WTC11 (cell line): ENCODE measurements around the gene ROBO1. TPM values are rescaled to one million over a fixed set of nuclear protein-coding genes. Genes with fewer than 3 reads are reported as not detected.
A peak's percentile ranks its signal among the peaks of the same experiment; 100 is the strongest.

ENCODE experiments used
- ATAC-seq: fragments of 200-7000 bp; cut with Tn5 transposase; 2 replicates; pipeline ENCODE4 v1.10.0; 2021; ENCODE audit warnings: mild to moderate bottlenecking, moderate library complexity
- CTCF ChIA-PET: fragments of 300-600 bp; sonication (Branson Sonifier 250); formaldehyde crosslinking; loops from one replicate; lab custom pipeline; 2021; ENCODE audit warnings: antibody characterized with exemption; lab: Charles Lee
- POLR2A ChIA-PET: fragments of 350-600 bp; sonication (Branson Sonifier 250); formaldehyde crosslinking; loops from one replicate; lab custom pipeline; 2021; ENCODE audit warnings: antibody characterized with exemption; lab: Charles Lee
- DNase-seq: peaks from one replicate; pipeline ENCODE4 v3.0.0; 2021; ENCODE audit warnings: low spot score
- H3K27ac Mint-ChIP-seq: 2 replicates; pipeline ENCODE4 v1.8.0; 2021; ENCODE audit warnings: mixed read lengths
- H3K27me3 Mint-ChIP-seq: 2 replicates; pipeline ENCODE4 v1.8.0; 2021; ENCODE audit warnings: low read depth, mild to moderate bottlenecking, moderate library complexity, mixed read lengths
- H3K36me3 Mint-ChIP-seq: 2 replicates; pipeline ENCODE4 v1.8.0; 2021; ENCODE audit warnings: mixed read lengths
- H3K4me1 Mint-ChIP-seq: 2 replicates; pipeline ENCODE4 v1.8.0; 2022; ENCODE audit warnings: mixed read lengths
- H3K4me3 Mint-ChIP-seq: 2 replicates; pipeline ENCODE4 v1.8.0; 2021; ENCODE audit warnings: mild to moderate bottlenecking, moderate library complexity, mixed read lengths
- H3K9me3 Mint-ChIP-seq: 2 replicates; pipeline ENCODE4 v1.8.0; 2021; ENCODE audit warnings: mixed read lengths
- ELF4 ChIP-seq: sonication (generic); formaldehyde crosslinking; IDR thresholded peaks from 2 replicates; pipeline ENCODE4 v1.8.1; 2022; ENCODE audit warnings: low read depth, mild to moderate bottlenecking, moderate library complexity, missing genetic modification reagents
- FOXJ3 ChIP-seq: sonication (generic); formaldehyde crosslinking; IDR thresholded peaks from 2 replicates; pipeline ENCODE4 v1.9.0; 2021; ENCODE audit warnings: missing genetic modification reagents, mild to moderate bottlenecking, borderline replicate concordance
- GABPB1 ChIP-seq: sonication (generic); formaldehyde crosslinking; IDR thresholded peaks from 2 replicates; pipeline ENCODE4 v1.8.1; 2023; ENCODE audit warnings: mild to moderate bottlenecking, missing genetic modification reagents
- JAZF1 ChIP-seq: fragments of 250-450 bp; sonication (Bioruptor Pico); IDR thresholded peaks from 2 replicates; pipeline ENCODE4 v1.9.0; 2021; ENCODE audit warnings: moderate library complexity, mild to moderate bottlenecking, inconsistent platforms
- JUN ChIP-seq: sonication (generic); formaldehyde crosslinking; IDR thresholded peaks from 2 replicates; pipeline ENCODE4 v1.8.0; 2023; ENCODE audit warnings: mild to moderate bottlenecking, missing genetic modification reagents
- NFYB ChIP-seq: sonication (generic); formaldehyde crosslinking; conservative IDR thresholded peaks from 2 replicates; pipeline ENCODE4 v1.8.0; 2022; ENCODE audit warnings: low read depth, missing genetic modification reagents
- SMAD3 ChIP-seq: sonication (generic); formaldehyde crosslinking; IDR thresholded peaks from 2 replicates; pipeline ENCODE4 v1.8.0; 2022; ENCODE audit warnings: missing genetic modification reagents, mild to moderate bottlenecking, borderline replicate concordance
- SP1 ChIP-seq: sonication (generic); formaldehyde crosslinking; conservative IDR thresholded peaks from 2 replicates; pipeline ENCODE4 v1.8.1; 2022; ENCODE audit warnings: missing genetic modification reagents
- TEAD4 ChIP-seq: sonication (generic); formaldehyde crosslinking; IDR thresholded peaks from 2 replicates; pipeline ENCODE4 v1.8.0; 2022; ENCODE audit warnings: mild to moderate bottlenecking, missing genetic modification reagents
- ZNF317 ChIP-seq: sonication (generic); formaldehyde crosslinking; IDR thresholded peaks from 2 replicates; pipeline ENCODE4 v1.8.1; 2023; ENCODE audit warnings: low read depth, mild to moderate bottlenecking, moderate library complexity, missing genetic modification reagents, borderline replicate concordance
- ZNF396 ChIP-seq: fragments of 250-450 bp; sonication (Bioruptor Pico); IDR thresholded peaks from 2 replicates; pipeline ENCODE4 v1.8.0; 2021; ENCODE audit warnings: mild to moderate bottlenecking, moderate library complexity, borderline replicate concordance
- ZNF512 ChIP-seq: sonication (generic); formaldehyde crosslinking; IDR thresholded peaks from 2 replicates; pipeline ENCODE4 v1.8.1; 2022; ENCODE audit warnings: missing genetic modification reagents, borderline replicate concordance
- total RNA-seq: library from RNA; stranded (reverse); gene quantifications from 3 replicates; pipeline ENCODE4 v1.2.3, GENCODE V29; 2021
- TF ChIP-seq, protein P1 (sequence below): sonication (generic); formaldehyde crosslinking; IDR thresholded peaks from 2 replicates; pipeline ENCODE4 v1.8.1; 2022; ENCODE audit warnings: low read depth, mild to moderate bottlenecking, moderate library complexity, missing genetic modification reagents, borderline replicate concordance
- TF ChIP-seq, protein P2 (sequence below): sonication (generic); formaldehyde crosslinking; IDR thresholded peaks from 2 replicates; pipeline ENCODE4 v1.8.0; 2022; ENCODE audit warnings: mild to moderate bottlenecking, missing genetic modification reagents
- TF ChIP-seq, protein P3 (sequence below): sonication (generic); formaldehyde crosslinking; conservative IDR thresholded peaks from 2 replicates; pipeline ENCODE4 v1.8.1; 2023; ENCODE audit warnings: mild to moderate bottlenecking, low read depth, missing genetic modification reagents, moderate library complexity
- TF ChIP-seq, protein P4 (sequence below): sonication (generic); formaldehyde crosslinking; IDR thresholded peaks from 2 replicates; pipeline ENCODE4 v1.8.1; 2023; ENCODE audit warnings: mild to moderate bottlenecking, missing genetic modification reagents
- TF ChIP-seq, protein P5 (sequence below): fragments of 250-450 bp; sonication (Bioruptor Pico); conservative IDR thresholded peaks from 2 replicates; pipeline ENCODE4 v1.9.0; 2021; ENCODE audit warnings: mild to moderate bottlenecking

ROBO1 gene
- total RNA-seq, 1 experiment from 2014 or later: 90.9 TPM

GRCh38 chr3:79329154-79329553, 438.6 kb downstream of the ROBO1 start:
- TF ChIP-seq, protein P1, sequence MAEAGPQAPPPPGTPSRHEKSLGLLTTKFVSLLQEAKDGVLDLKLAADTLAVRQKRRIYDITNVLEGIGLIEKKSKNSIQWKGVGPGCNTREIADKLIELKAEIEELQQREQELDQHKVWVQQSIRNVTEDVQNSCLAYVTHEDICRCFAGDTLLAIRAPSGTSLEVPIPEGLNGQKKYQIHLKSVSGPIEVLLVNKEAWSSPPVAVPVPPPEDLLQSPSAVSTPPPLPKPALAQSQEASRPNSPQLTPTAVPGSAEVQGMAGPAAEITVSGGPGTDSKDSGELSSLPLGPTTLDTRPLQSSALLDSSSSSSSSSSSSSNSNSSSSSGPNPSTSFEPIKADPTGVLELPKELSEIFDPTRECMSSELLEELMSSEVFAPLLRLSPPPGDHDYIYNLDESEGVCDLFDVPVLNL (CRISPR knock-in tag): no peak
- no peak for TF ChIP-seq JUN (CRISPR knock-in tag)
- TF ChIP-seq JAZF1 (CRISPR knock-in tag): no peak
- no peak for TF ChIP-seq SMAD3 (CRISPR knock-in tag)
- TF ChIP-seq, protein P2, sequence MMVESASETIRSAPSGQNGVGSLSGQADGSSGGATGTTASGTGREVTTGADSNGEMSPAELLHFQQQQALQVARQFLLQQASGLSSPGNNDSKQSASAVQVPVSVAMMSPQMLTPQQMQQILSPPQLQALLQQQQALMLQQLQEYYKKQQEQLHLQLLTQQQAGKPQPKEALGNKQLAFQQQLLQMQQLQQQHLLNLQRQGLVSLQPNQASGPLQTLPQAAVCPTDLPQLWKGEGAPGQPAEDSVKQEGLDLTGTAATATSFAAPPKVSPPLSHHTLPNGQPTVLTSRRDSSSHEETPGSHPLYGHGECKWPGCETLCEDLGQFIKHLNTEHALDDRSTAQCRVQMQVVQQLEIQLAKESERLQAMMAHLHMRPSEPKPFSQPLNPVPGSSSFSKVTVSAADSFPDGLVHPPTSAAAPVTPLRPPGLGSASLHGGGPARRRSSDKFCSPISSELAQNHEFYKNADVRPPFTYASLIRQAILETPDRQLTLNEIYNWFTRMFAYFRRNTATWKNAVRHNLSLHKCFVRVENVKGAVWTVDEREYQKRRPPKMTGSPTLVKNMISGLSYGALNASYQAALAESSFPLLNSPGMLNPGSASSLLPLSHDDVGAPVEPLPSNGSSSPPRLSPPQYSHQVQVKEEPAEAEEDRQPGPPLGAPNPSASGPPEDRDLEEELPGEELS (CRISPR knock-in tag): no peak
- no peak for TF ChIP-seq ZNF512 (CRISPR knock-in tag)
- TF ChIP-seq, protein P3, sequence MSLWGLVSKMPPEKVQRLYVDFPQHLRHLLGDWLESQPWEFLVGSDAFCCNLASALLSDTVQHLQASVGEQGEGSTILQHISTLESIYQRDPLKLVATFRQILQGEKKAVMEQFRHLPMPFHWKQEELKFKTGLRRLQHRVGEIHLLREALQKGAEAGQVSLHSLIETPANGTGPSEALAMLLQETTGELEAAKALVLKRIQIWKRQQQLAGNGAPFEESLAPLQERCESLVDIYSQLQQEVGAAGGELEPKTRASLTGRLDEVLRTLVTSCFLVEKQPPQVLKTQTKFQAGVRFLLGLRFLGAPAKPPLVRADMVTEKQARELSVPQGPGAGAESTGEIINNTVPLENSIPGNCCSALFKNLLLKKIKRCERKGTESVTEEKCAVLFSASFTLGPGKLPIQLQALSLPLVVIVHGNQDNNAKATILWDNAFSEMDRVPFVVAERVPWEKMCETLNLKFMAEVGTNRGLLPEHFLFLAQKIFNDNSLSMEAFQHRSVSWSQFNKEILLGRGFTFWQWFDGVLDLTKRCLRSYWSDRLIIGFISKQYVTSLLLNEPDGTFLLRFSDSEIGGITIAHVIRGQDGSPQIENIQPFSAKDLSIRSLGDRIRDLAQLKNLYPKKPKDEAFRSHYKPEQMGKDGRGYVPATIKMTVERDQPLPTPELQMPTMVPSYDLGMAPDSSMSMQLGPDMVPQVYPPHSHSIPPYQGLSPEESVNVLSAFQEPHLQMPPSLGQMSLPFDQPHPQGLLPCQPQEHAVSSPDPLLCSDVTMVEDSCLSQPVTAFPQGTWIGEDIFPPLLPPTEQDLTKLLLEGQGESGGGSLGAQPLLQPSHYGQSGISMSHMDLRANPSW (CRISPR knock-in tag): no peak
- no peak for TF ChIP-seq ZNF396 (CRISPR knock-in tag)
- TF ChIP-seq, protein P4, sequence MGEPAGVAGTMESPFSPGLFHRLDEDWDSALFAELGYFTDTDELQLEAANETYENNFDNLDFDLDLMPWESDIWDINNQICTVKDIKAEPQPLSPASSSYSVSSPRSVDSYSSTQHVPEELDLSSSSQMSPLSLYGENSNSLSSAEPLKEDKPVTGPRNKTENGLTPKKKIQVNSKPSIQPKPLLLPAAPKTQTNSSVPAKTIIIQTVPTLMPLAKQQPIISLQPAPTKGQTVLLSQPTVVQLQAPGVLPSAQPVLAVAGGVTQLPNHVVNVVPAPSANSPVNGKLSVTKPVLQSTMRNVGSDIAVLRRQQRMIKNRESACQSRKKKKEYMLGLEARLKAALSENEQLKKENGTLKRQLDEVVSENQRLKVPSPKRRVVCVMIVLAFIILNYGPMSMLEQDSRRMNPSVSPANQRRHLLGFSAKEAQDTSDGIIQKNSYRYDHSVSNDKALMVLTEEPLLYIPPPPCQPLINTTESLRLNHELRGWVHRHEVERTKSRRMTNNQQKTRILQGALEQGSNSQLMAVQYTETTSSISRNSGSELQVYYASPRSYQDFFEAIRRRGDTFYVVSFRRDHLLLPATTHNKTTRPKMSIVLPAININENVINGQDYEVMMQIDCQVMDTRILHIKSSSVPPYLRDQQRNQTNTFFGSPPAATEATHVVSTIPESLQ: no peak
- no peak for TF ChIP-seq FOXJ3 (CRISPR knock-in tag)
- TF ChIP-seq NFYB (CRISPR knock-in tag): no peak
- no peak for TF ChIP-seq SP1 (CRISPR knock-in tag)
- TF ChIP-seq ZNF317: no peak
- TF ChIP-seq TEAD4 (CRISPR knock-in tag): no peak
- TF ChIP-seq ELF4: no peak
- no peak for TF ChIP-seq GABPB1 (CRISPR knock-in tag)
- TF ChIP-seq, protein P5, sequence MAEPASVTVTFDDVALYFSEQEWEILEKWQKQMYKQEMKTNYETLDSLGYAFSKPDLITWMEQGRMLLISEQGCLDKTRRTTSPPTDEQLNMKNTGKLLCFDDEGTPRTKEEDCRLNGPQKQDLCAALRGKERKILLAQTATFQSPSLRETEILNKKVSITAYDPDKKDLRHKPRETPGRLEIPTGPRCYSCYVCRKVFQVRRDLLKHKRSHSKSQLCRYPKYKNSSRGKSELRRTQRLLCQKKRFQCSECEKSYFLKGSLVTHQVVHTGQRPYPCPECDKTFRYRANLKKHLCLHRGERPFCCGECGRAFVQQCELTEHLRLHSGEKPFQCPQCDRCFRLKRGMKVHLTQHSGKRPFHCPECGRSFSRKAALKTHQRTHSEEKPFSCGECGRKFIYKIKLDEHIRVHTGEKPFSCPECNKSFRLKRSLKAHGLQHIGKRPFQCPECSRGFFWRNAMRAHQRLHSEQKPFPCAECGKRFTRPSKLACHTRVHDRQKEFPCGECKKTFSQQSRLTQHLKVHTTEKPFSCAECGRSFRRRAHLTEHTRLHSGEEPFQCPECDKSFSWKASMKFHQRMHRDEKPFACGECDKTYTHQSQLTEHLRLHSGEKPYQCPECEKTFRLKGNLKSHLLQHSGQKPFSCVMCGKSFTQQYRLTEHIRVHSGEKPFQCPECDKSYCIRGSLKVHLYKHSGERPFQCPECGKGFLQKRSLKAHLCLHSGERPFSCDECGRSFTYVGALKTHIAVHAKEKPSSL (CRISPR knock-in tag): no peak
- TF ChIP-seq, all 79 proteins: peak for 0
- POLR2A ChIA-PET: no interaction called here
- peak; percentile 25; the same call in 1 of the 2 replicates for ATAC-seq
- DNase-seq: no peak
- Mint-ChIP-seq H3K27me3 (no peaks in the 10 kb centered on the region), H3K4me1 (peaks cover 46% of the 10 kb centered on the region), H3K9me3 (no peaks in the 10 kb centered on the region; the same call in 1 of the 2 replicates), H3K36me3 (no peaks in the 10 kb centered on the region), H3K27ac (peak overlapping the region; percentile 88), H3K4me3 (no peak overlapping the region)
- CTCF ChIA-PET: no interaction called here
